K562 (cell line): ENCODE measurements around the gene PTOV1. TPM values are rescaled to one million over a fixed set of nuclear protein-coding genes. Genes with fewer than 3 reads are reported as not detected.

Experiments
- EGR1 ChIP-seq: fragments of 450-650 bp; conservative IDR thresholded peaks from 2 replicates; pipeline ENCODE4 v1.6.1; 2017; ENCODE audit warnings: mild to moderate bottlenecking
- IFI16 ChIP-seq: fragments of 250-450 bp; sonication (Bioruptor Pico); IDR thresholded peaks from 2 replicates; pipeline ENCODE4 v2.1.2; 2022; ENCODE audit warnings: mild to moderate bottlenecking, inconsistent platforms
- LARP7 ChIP-seq: fragments of 450-650 bp; IDR thresholded peaks from 2 replicates; pipeline ENCODE4 v1.6.1; 2016
- RBM22 ChIP-seq: fragments of 200-400 bp; formaldehyde crosslinking; IDR thresholded peaks from 2 replicates; pipeline ENCODE4 v1.6.1; 2018; ENCODE audit warnings: low read length, low read depth; ENCODE audit not compliant: poor library complexity, severe bottlenecking
- ZBTB8A ChIP-seq: fragments of 450-650 bp; IDR thresholded peaks from 2 replicates; pipeline ENCODE4 v1.6.1; 2018; ENCODE audit warnings: mild to moderate bottlenecking, moderate library complexity; ENCODE audit not compliant: partially characterized antibody
- ZNF212 ChIP-seq: fragments of 450-650 bp; formaldehyde crosslinking; IDR thresholded peaks from 2 replicates; pipeline ENCODE4 v1.4.0; 2020; ENCODE audit warnings: mild to moderate bottlenecking
- polyA plus RNA-seq, 8 experiments: library from polyadenylated mRNA; depleted of rRNA in 4 of 8; stranded (reverse) in 5 of 8; unstranded in 3 of 8; fragments of >200 nt; fragmentation: Nextera tagmentation in 2 of 8; fragmentation: Illumina TruSeq in 1 of 8; extraction: Ambion mirVana in 2 of 8; extraction: Trizol in 1 of 8; gene quantifications; 2 replicates each; pipeline versions ENCODE4 v1.2.1 to v1.2.3, GENCODE V29; 2011 to 2014; ENCODE audit warnings: inconsistent platforms in 1 of 8, missing spikeins in 1 of 8
- total RNA-seq, 7 experiments: library from RNA; depleted of rRNA in 6 of 7; stranded (reverse); fragments of >200 nt in 6 of 7; fragmentation: Illumina TruSeq in 2 of 7; extraction: Trizol in 2 of 7; gene quantifications; 2 replicates each; pipeline versions ENCODE4 v1.2.1 to v1.2.3, GENCODE V29; 2011 to 2021; ENCODE audit warnings: low replicate concordance in 1 of 7
- TF ChIP-seq, protein P1 (sequence below): fragments of 250-450 bp; sonication (Bioruptor Pico); IDR thresholded peaks from 2 replicates; pipeline ENCODE4 v1.5.0; 2022; ENCODE audit warnings: mild to moderate bottlenecking
- TF ChIP-seq, protein P2 (sequence below): fragments of 250-450 bp; sonication (Bioruptor Pico); IDR thresholded peaks from 2 replicates; pipeline ENCODE4 v1.8.0; 2021; ENCODE audit warnings: borderline replicate concordance, mild to moderate bottlenecking, moderate library complexity; ENCODE audit not compliant: poor library complexity, severe bottlenecking
- TF ChIP-seq, protein P3 (sequence below): fragments of 200-600 bp; sonication (generic); IDR thresholded peaks from one replicate; pipeline ENCODE4 v1.6.1; 2012; ENCODE audit warnings: mild to moderate bottlenecking, low read depth, low read length, inconsistent platforms
- TF ChIP-seq, protein P4 (sequence below): IDR thresholded peaks from 2 replicates; pipeline ENCODE4 v1.6.1; 2014; ENCODE audit warnings: antibody characterized with exemption
- TF ChIP-seq, protein P5 (sequence below): sonication (generic); formaldehyde crosslinking; IDR thresholded peaks from 2 replicates; pipeline ENCODE4 v1.9.0; 2022; ENCODE audit warnings: mild to moderate bottlenecking, missing genetic modification reagents

PTOV1 gene
- total and polyA plus RNA-seq, 9 of the 15 experiments (the other 6 are each of a cell fraction or from before 2014, with no cell fraction given): 4.9 to 169 (median 43.5) TPM

DNA sequence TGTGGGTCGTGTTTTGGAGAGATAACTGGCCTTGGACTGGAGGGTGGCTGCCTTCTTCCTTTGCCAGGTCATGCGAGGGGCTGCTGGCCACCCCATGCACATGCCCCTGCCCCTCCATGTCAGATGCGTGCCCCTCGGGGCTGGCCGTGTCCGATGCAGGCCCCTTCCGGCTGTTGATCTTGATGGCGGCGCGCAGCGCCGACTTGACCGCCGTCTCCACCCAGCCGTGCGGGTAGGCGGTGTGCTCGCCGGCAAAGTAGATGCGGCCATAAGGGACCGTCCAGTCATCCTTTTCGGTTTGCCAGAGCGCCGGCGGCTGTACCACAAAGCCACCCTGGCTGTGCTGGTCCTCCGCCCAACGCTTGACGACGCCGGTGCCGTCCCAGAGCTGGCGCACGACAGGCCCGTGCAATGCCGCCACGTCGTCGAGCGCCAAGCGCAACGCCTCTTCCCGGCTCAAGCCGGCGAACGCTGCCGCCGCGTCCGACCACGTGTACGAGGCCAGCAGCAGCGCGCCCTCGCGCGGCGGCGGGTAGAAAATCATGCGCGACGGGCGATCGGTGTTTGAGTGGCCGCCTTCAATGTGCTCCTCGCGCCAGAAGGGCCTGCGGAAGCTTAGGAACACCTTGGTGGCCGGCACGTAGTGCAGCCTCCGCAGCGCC is 38.9 kb downstream of the PTOV1 start (continued):
- TF ChIP-seq, protein P1, sequence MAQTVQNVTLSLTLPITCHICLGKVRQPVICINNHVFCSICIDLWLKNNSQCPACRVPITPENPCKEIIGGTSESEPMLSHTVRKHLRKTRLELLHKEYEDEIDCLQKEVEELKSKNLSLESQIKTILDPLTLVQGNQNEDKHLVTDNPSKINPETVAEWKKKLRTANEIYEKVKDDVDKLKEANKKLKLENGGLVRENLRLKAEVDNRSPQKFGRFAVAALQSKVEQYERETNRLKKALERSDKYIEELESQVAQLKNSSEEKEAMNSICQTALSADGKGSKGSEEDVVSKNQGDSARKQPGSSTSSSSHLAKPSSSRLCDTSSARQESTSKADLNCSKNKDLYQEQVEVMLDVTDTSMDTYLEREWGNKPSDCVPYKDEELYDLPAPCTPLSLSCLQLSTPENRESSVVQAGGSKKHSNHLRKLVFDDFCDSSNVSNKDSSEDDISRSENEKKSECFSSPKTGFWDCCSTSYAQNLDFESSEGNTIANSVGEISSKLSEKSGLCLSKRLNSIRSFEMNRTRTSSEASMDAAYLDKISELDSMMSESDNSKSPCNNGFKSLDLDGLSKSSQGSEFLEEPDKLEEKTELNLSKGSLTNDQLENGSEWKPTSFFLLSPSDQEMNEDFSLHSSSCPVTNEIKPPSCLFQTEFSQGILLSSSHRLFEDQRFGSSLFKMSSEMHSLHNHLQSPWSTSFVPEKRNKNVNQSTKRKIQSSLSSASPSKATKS (CRISPR knock-in tag): no peak
- TF ChIP-seq EGR1 (peak; percentile 14; the same call in 1 of the 2 replicates), IFI16 (no peak), ZNF212 (no peak; the same call in 1 of the 2 replicates), LARP7 (no peak), RBM22 (no peak), ZBTB8A (no peak)
- TF ChIP-seq, protein P2, sequence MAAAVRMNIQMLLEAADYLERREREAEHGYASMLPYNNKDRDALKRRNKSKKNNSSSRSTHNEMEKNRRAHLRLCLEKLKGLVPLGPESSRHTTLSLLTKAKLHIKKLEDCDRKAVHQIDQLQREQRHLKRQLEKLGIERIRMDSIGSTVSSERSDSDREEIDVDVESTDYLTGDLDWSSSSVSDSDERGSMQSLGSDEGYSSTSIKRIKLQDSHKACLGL: peak; percentile 74
- TF ChIP-seq, protein P3, sequence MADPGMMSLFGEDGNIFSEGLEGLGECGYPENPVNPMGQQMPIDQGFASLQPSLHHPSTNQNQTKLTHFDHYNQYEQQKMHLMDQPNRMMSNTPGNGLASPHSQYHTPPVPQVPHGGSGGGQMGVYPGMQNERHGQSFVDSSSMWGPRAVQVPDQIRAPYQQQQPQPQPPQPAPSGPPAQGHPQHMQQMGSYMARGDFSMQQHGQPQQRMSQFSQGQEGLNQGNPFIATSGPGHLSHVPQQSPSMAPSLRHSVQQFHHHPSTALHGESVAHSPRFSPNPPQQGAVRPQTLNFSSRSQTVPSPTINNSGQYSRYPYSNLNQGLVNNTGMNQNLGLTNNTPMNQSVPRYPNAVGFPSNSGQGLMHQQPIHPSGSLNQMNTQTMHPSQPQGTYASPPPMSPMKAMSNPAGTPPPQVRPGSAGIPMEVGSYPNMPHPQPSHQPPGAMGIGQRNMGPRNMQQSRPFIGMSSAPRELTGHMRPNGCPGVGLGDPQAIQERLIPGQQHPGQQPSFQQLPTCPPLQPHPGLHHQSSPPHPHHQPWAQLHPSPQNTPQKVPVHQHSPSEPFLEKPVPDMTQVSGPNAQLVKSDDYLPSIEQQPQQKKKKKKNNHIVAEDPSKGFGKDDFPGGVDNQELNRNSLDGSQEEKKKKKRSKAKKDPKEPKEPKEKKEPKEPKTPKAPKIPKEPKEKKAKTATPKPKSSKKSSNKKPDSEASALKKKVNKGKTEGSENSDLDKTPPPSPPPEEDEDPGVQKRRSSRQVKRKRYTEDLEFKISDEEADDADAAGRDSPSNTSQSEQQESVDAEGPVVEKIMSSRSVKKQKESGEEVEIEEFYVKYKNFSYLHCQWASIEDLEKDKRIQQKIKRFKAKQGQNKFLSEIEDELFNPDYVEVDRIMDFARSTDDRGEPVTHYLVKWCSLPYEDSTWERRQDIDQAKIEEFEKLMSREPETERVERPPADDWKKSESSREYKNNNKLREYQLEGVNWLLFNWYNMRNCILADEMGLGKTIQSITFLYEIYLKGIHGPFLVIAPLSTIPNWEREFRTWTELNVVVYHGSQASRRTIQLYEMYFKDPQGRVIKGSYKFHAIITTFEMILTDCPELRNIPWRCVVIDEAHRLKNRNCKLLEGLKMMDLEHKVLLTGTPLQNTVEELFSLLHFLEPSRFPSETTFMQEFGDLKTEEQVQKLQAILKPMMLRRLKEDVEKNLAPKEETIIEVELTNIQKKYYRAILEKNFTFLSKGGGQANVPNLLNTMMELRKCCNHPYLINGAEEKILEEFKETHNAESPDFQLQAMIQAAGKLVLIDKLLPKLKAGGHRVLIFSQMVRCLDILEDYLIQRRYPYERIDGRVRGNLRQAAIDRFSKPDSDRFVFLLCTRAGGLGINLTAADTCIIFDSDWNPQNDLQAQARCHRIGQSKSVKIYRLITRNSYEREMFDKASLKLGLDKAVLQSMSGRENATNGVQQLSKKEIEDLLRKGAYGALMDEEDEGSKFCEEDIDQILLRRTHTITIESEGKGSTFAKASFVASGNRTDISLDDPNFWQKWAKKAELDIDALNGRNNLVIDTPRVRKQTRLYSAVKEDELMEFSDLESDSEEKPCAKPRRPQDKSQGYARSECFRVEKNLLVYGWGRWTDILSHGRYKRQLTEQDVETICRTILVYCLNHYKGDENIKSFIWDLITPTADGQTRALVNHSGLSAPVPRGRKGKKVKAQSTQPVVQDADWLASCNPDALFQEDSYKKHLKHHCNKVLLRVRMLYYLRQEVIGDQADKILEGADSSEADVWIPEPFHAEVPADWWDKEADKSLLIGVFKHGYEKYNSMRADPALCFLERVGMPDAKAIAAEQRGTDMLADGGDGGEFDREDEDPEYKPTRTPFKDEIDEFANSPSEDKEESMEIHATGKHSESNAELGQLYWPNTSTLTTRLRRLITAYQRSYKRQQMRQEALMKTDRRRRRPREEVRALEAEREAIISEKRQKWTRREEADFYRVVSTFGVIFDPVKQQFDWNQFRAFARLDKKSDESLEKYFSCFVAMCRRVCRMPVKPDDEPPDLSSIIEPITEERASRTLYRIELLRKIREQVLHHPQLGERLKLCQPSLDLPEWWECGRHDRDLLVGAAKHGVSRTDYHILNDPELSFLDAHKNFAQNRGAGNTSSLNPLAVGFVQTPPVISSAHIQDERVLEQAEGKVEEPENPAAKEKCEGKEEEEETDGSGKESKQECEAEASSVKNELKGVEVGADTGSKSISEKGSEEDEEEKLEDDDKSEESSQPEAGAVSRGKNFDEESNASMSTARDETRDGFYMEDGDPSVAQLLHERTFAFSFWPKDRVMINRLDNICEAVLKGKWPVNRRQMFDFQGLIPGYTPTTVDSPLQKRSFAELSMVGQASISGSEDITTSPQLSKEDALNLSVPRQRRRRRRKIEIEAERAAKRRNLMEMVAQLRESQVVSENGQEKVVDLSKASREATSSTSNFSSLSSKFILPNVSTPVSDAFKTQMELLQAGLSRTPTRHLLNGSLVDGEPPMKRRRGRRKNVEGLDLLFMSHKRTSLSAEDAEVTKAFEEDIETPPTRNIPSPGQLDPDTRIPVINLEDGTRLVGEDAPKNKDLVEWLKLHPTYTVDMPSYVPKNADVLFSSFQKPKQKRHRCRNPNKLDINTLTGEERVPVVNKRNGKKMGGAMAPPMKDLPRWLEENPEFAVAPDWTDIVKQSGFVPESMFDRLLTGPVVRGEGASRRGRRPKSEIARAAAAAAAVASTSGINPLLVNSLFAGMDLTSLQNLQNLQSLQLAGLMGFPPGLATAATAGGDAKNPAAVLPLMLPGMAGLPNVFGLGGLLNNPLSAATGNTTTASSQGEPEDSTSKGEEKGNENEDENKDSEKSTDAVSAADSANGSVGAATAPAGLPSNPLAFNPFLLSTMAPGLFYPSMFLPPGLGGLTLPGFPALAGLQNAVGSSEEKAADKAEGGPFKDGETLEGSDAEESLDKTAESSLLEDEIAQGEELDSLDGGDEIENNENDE: peak; percentile 73
- TF ChIP-seq, protein P4, sequence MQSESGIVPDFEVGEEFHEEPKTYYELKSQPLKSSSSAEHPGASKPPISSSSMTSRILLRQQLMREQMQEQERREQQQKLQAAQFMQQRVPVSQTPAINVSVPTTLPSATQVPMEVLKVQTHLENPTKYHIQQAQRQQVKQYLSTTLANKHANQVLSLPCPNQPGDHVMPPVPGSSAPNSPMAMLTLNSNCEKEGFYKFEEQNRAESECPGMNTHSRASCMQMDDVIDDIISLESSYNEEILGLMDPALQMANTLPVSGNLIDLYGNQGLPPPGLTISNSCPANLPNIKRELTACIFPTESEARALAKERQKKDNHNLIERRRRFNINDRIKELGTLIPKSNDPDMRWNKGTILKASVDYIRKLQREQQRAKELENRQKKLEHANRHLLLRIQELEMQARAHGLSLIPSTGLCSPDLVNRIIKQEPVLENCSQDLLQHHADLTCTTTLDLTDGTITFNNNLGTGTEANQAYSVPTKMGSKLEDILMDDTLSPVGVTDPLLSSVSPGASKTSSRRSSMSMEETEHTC: 0 out of 2 replicates have a peak, but pooled peaks have one; percentile 20
- TF ChIP-seq, protein P5, sequence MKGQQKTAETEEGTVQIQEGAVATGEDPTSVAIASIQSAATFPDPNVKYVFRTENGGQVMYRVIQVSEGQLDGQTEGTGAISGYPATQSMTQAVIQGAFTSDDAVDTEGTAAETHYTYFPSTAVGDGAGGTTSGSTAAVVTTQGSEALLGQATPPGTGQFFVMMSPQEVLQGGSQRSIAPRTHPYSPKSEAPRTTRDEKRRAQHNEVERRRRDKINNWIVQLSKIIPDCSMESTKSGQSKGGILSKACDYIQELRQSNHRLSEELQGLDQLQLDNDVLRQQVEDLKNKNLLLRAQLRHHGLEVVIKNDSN (CRISPR knock-in tag): peak; percentile 90
